Stimulated activated naive CD4-positive, alpha-beta T cell treated with Interleukin-2 at 50 U/mL for 16 hours (primary cell): ENCODE measurements around the gene MCF2L2.

Experiments
- DNase-seq: peaks from one replicate; lab custom pipeline; 2025; lab: John Stamatoyannopoulos, UW

MCF2L2 gene

DNA sequence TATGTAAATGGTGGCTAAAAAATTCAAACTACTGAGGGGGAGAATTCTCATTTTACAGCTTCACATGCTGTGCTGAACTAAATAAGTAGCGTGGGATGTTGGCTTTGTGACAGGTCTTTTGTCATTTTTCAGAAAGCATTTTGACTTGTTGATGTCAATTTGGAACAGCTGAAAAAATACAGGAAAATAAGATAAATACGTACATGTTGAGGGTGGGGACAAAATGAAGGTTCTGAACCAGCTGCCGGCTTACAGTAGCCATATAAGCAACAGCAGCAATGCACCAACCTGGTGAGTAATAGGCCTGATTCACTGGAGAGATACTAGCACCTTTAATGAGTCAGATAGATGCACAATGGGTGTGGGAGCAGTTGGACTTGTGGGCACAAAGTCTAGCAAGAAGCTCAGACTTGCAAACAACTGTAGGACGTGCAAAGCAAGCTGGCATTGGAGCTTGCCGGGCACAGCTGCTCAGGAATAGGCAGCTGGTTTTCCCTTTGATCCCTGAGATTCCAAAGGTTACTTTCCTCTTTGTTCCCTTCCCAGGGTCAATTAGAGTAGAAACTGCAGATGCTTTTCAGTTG, 162.5 kb downstream of the MCF2L2 start:
- DNase-seq = peak; percentile 41

DNA sequence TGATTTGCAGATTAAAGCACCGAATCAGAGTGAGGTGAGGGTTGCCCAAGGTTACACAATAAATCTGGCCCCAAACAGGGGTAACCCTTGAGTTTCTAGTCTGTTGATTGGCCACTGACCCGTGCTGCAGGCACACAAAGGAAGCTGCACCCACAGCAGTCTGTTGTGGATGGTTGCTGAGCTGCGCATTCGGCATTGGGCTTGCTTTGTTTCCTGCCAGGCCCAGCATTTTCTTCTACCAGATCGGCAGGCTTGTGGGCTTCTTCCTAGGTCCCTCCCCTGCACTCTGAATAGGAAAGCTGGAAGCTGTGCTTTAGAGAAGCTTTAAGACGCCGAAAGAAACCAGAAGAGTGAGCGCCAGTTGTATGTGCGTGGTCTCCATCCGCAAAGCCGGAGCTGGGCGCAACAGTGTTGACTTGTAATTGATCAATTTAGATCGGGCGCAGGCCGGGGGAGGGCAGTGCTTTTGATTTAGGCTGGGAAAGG, 163.2 kb downstream of the MCF2L2 start:
- DNase-seq = no peak

DNA sequence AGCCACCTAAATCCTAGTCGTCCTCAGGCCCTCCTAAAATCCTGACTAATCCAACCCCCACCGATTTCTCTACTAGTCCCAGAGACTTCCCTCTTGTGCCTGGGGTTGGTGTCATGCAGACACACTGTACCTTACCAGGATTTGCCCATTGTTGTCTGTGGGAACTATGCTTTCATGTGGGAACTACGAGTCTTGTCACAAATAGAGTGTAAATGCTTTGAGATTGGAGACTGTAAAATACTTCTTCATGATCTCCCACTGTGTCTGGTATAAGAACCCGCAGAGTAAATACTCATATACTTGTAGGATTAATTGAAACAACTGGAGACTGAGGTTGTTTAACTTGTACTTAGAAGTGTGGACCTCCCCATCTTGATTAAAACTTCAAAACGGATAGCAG, 164.2 kb downstream of the MCF2L2 start:
- DNase-seq = no peak

DNA sequence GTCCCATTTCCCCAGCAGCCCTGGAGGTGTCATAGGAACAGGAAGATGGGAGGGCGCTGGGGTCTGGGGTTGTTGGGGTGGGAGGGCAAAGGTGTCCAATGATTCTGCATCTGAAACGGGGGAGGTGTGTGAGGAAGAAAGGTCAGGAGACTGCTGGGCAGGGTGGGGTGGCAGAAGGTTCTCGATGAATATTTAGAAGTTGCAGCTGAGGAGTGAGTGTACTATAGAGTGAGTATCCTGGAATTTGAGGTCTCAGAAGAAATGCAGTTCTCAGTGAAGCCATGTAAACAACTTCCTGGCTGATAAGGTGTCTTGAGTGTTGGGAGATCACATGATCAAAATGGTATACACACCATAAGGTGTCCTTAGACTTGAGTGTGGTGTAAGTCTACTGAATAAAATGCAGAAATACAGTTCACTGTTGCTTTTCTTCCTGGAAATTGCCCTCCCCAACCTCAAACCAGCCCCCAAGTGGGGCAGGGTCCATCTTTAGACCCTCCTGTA, 165.5 kb downstream of the MCF2L2 start:
- DNase-seq = no peak

DNA sequence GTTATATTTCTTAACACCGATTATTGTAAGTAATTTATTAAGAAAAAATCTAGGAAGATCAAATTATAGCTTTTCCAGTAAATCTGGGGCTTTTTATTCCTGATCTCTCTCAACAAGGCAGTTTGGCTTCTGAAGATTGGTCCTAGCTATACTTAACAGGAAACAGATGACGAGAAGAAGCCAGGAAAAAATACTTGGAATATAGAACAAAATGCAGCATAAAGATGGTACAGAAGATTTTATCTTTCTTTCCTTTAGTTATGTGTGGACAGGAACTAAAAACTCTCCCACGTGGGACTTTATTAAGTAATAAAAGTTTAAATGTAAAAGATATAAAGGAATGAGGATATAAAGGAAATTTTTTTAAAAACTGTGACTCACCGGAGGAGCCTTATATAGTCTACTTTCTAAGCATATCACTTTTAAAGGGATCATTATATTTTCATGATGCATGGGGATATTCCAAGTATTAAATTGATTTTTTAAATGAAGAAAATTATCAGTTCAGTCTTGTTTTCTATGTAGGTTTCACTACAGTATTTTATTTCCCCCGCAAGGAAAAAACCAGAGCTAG, 167.2 kb downstream of the MCF2L2 start:
- no peak for DNase-seq

DNA sequence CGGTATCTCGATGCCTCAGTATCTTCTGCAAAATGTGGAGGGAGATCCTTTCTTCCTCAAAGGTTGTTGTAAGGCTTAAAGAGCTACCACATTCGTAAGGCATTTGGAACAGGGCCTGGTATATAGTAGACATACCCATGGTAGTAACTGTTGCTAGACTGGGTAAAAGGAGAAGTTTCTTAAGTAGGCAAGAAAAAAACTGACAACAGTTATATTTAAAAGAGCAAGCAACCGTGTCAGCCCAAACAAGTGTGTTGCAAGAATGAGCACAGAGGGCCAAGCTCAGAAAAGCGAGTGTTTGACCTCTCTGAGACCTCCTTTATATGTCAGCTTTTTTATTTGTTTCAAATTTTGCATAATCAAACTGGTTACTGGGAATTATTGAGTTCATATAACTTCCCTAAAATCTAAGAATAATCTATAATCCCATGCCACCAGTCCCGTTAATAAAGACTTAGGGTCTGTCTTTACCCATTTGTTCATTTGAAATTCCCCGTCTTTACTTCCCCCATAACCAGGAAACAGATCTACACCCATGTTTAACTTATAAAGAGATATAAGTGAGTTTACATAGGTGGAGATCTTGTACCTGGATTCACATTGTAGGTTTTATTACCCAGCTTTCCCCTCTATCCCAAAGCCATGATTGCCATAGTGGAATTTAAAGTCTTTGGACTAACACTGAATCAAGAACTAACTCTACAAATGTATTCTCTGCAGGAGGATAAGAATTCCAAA, 168.1 kb downstream of the MCF2L2 start:
- no peak for DNase-seq

DNA sequence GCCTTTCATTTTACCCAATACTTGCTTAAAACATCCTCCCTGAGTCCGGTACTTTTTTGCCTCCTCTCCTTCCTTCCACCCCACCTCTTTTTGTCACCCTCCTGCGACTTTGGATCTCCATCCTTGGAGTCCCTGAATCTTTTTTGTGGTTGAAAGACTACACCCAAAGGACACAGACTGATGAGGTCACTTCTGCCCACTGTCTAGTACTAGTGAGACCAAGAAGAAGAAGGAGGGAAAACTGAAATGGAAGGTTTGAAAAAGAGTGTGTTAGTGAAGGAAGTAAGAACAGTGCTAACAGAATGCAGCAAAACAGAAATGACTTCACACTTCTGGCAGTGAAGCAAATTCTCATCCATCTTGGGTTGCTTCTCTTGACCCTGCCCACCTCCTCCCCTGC, 168.8 kb downstream of the MCF2L2 start:
- DNase-seq = no peak

DNA sequence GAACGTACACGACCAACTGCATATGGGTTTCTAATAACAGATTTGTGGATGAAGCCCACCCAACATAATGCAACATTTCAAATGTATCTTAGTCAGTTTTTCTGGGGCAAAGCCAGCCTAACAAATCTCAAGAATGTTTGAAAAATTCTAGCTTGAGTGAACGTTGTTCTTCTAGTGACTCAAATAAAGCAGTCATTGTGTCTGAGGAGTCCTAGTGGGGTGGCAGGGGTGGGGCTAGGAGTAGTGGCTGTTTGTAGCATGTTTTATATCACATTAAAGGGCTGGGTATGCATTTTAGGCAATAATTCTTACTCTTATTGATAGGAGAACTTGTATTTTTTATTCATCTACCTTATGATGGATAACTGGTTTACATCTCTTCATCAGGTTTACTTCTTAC, 169.3 kb downstream of the MCF2L2 start:
- DNase-seq = no peak

DNA sequence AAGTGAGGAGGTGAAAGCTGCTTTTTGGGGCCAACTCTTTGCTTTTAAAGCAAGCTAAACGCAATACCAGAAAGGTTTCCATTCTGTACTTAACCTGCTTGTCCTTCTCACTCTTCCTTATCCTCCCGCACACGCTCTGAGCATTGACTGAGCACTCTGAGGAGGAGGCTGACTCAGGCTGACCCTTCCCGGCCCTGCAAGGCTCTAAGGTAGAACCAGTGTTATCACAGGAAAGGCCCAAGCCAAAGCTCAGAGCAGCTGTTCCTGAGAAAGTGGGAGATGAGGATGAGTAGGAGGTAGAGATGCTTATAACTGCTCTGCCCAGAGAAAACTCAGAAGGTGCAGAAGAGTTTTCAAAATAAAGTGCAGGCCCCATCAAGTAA, 173.1 kb downstream of the MCF2L2 start:
- DNase-seq = no peak

DNA sequence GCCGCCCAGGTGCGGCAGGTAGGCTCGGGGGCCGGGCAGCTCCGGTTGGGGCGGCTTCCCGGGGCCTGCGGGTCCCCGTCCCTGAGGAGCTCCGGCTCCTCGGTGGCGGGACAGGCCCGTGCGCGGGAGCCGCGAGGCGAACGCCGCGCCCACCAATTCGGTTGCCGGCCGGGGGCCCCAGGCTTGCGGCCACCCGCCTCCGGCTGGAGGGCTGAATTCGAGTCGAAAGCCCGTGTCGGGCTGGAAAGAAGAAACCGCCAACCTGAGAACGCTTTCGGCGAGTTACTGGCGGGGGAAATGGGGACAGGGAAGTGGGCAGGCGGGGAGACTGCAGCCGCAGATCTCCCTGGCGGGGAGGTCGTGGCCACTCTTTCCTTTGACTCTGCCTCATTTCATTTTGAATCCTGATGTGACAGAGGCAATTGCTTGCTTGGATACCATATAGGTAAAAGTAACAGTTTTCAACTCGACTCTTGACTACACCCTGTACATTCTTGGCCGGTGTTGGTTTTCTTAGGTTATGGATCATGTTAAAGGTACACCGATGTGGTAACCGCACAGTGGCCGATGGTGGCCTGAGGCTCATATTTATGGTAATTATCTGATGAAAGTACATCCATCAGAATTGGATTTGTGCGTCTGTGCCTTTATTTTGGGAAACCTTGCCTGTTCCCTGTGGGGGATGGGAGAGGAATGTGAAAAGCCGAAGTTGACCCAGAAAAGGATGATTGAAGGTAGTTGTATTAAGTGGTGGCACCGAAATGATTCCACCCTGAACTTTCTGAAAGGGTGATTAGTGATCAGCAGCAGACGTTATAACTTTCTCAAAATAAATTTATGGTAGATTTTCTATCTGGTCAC, 173.7 kb downstream of the MCF2L2 start:
- DNase-seq = no peak

DNA sequence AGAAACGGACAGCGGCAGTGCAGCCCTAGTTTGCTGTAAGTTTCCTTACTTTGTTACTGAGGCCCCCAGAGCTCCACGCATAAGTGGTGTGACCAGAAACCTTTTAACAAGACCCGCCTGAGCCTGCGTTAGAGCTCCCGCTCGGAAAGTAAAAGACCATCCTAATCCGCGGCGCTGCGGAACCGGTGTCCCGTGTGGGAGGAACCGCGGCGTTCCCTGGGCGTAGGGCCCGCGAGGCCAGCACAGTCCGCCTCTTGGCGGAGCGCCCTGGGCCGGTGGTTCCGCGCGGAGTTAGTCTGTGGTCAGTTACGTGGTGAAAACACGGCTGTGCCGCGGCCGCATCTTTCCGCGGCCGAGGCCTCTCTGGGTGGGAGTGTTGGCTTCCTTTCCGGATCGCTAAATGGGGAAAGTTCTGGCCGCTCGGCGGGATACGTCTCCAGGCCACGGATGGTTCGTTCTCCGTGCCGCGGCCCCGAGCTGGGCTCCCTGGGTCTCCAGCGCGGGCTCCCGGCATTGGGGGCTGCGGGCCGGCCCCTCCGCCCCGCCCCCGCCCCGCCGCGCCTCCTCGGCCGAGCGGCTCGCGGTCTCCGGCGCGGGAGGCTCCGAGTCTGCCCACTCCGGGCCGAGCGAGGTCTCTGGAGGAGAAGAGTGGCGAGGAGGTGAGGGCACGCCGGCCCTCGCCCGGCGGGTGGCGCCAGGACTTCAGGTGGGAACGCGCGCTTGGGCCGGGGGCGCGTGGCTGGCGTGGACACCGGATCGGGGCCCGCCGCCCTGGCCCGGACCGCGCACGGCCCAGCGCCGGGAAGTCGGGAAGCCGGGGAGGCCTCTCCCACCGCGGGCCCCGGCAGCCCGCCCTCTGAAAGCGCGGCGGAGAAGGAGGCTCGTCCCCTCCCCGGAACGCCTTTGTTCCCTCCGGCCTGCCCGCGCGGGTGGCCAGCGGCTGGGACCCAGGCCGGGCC, 174.6 kb downstream of the MCF2L2 start:
- peak; percentile 15 for DNase-seq

DNA sequence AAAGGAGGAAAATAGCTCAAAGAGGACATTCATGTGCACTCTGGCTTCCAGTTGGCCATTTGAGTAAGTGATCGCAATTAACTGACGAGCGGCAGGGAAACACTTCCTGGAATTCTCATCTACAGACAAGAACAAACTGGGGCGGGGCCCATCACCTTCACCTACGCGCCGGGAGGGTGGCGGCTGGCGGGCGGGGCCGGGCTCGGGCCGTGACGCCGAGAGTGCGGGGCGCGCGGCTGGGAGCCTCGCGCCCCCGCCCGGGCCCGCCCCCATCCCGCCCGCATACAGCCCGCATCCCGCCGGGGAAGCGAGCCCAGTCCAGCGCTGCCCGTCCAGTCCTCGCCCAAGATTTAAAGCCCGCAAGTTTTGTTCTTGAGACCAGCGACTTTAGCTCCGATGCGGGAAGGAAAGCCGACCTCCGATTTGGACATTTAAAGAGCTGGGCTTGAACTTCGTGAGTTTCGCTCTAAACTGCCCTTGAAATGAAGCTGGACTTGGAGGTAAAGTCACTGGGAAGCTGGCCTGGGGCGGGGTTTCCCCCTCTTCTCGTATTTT, 175.4 kb downstream of the MCF2L2 start, which contains the start of gene B3GNT5:
Gene B3GNT5 (plus strand): TSS at position 281 of the 555 bp plus-strand sequence. CDS start 16,546 bp downstream, outside the sequence.
- DNase-seq = peak; percentile 20

DNA sequence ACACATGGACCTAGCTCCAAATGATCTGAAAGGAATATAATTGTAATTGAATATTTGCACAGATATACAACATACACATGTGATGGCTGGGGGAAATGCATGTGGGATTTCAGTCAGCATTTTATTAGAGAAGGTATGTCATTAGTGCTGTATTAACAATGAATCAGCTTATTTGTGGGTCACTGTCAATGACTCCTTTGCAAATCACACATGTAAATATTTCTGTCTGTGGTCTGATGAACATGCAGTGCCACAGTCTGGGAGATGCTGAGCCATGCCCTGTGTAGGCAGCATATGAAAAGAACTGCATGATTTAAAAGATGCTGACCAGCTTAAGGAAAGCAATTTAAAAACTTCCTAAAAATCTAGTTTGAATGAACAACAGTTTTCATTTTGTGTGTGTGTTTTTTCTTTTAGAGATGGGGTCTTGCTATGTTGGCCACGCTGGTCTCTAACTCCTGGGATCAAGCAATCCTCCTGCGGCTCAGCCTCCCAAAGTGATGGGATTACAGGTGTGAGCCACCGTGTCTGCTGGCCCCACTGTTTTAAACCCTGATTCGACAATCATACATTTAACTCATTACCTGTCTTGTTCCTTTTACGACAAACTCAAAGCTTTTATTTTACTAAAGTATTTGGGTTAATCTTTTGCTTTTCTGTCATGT, 176.2 kb downstream of the MCF2L2 start:
- DNase-seq = no peak

DNA sequence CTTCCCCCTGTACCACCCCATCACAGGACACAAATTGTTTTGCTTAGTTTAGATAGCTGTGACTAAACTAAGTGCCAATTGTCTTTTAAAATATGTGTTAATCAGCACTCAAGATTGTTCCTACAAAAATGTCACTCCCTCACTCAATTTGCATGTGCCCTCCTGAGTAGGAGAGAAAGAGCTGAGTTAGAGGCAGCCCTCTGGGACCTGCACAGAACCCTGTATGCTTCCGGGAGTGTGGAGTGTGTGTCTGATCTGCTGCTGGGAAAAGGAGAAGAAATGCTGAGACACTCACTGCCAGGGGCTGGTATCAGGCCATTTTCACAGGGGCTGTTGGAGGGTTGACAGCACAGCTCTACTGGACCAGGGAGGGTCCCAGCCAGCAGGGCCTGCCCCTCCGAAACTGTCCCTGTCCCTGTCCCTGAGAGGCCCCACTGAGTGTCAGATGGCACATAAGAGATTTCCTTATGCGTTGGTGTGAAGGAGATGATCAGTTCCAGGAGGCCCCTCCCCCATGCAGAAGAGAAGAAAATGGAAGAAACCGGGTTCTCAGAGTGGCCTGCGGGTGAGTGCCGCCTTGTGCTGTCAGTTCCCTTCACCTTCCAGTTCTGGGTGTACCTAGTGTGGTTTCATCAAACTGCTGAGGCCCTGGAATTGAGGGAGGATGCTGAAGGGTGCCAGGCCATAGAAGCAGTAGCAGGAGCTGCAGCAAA, 179.3 kb downstream of the MCF2L2 start:
- no peak for DNase-seq

DNA sequence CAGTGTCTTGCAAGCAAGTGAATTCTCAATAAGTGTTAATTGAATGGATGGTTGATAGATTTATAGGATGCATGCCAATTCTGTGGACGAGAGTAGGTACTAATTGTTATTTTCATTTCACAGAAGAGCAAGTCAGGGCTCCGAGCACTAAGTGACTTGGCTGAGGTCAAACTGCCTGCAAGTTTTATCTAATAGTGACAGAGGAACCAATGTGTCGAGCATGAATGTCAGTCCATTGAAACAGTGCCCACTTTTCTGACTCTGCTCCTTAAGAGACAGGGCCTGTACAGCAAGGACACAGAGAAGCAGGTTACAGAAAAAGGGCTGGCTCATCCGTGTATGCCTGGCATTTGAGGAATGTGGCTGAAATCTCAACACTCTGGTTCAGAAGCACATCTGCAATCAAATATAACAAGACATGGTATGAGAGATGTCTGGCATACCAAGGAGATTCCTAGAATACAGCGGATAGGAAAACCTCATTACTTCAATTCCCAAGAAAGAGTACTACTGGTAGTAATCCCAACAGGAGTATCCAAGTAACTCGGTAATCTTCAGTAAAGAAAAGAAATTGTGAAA, 181.3 kb downstream of the MCF2L2 start:
- DNase-seq = no peak

DNA sequence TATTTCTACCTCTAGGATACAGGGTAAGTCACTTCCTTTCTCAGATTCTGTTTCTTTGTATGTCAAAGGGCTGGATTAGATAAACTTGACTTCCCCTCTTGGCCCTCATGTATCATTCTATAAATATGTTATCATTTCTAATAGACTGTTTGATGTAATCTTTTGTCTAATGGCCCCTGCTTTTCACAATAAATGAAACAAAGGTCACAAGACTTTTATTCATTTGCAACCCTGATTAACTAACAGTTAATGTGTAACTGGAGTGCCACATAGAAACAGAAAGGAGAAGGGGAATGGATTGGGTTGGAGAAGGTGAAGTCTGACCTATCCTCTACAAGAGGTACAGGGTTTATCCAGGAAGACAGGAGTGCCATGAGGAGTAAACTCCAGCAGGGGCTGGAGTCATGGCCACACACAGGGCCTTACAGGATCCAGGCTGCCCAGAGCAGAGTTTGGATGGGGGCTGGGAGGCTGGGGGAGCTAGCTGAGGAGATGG, 183.4 kb downstream of the MCF2L2 start:
- no peak for DNase-seq

DNA sequence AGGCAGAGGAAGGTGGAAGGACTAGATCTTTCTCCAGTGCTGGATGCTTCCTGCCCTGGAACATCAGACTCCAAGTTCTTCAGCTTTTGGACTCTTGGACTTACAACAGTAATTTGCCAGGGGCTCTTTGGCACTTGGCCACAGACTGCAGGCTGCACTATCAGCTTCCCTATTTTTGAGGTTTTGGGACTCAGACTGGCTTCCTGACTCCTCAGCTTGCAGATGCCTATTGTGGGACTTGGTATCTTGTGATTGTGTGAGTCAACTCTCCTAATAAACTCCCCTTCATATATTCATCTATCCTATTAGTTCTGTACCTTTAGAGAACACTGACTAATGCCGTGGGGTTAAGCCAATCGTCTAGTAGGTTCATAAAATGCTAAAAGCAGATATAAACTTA, 184.2 kb downstream of the MCF2L2 start:
- DNase-seq = no peak

DNA sequence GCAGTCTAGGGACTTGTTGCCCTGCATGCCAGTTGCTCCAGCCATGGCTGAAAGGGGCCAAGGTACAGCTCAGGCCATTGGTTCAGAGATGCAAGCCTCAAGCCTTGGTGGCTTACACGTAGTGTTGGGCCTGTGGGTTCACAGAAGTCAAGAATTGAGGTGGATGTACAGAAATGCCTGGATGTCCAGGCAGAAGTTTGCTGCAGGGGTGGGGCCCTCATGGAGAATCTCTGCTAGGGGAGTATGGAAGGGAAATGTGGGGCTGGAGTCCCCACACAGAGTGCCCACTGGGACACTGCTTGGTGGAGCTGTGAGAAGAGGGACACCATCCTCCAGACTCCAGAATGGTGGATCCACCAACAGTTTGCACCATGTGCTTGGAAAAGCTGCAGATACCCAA, 186.0 kb downstream of the MCF2L2 start:
- no peak for DNase-seq

DNA sequence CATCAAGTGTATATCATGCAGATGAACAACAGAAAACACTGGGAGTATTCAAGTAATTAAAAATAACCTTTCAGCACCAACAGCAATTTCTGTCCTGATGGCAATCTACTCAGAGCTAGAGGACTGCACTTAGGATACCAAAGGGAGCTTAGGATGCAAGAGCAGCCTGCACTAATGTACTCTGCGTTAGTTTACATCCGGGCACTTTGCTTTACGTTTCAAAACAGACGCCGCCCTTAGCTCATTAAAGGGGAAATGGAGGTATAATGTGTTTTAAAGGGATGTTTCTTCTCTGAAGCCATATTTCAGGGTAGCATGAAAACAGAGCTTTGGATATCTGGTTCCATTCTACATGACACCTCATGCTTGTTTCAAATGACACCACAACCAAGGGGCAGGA, 189.4 kb downstream of the MCF2L2 start:
- DNase-seq = no peak
